HepG2 (cell line): ENCODE measurements around the gene SLC4A9. TPM values are rescaled to one million over a fixed set of nuclear protein-coding genes. Genes with fewer than 3 reads are reported as not detected.

Experiments
- ATAC-seq: fragments of 200-7000 bp; cut with Tn5 transposase; 3 replicates; pipeline ENCODE4 v1.9.1; 2020; ENCODE audit warnings: mild to moderate bottlenecking, moderate library complexity
- BruUV-seq: library from RNA; stranded (reverse); fragments of 400-500 nt; replicated peaks from 2 replicates; lab custom pipeline; 2021; lab: Mats Ljungman, UMichigan
- CTCF ChIA-PET: fragments of 300-600 bp; formaldehyde crosslinking; extraction: SDS; loops from one replicate; lab custom pipeline; 2021; ENCODE audit warnings: low total read pairs, inconsistent platforms, low intra/inter-chr PET ratio; lab: Yijun Ruan, JAX
- POLR2A ChIA-PET: fragments of 350-600 bp; sonication (Branson Sonifier 250); formaldehyde crosslinking; loops from one replicate; lab custom pipeline; 2020; ENCODE audit warnings: antibody characterized with exemption, inconsistent platforms; lab: Yijun Ruan, JAX
- DNase-seq: peaks from one replicate; pipeline ENCODE4 v3.0.0-alpha.2; 2015; ENCODE audit warnings: low spot score
- FAIRE-seq: peaks from 3 replicates; lab custom pipeline; 2011; peaks lifted over from hg19 to GRCh38; lab: Jason Lieb, UNC
- H2AFZ ChIP-seq: one replicate; pipeline ENCODE4 v1.6.1; 2011; ENCODE audit warnings: low read length, inconsistent platforms
- H3K27ac ChIP-seq: fragments of 300-600 bp; 3 replicates; pipeline ENCODE4 v1.8.0; 2011; ENCODE audit warnings: mixed run types, mild to moderate bottlenecking, mixed read lengths, low read length, inconsistent platforms; ENCODE audit not compliant: insufficient read depth; ENCODE audit errors: extremely low read length
- H3K27me3 ChIP-seq, 2 experiments: fragments of 200-600 bp in 1 of 2; 2 replicates in 1 of 2; 3 replicates in 1 of 2; pipeline versions ENCODE4 v1.6.0 to v1.8.0; 2011; ENCODE audit warnings: low read length in 2 of 2, mild to moderate bottlenecking in 2 of 2, moderate library complexity in 2 of 2, inconsistent platforms in 1 of 2; ENCODE audit not compliant: insufficient read depth in 2 of 2, control insufficient read depth in 1 of 2
- H3K36me3 ChIP-seq, 2 experiments: fragments of 200-600 bp in 1 of 2; replicated peaks in 1 of 2; 2 replicates in 1 of 2; 3 replicates in 1 of 2; pipeline versions ENCODE4 v1.5.1 to v1.8.0; 2011; ENCODE audit warnings: low read length in 2 of 2, inconsistent platforms in 1 of 2; ENCODE audit not compliant: insufficient read depth in 2 of 2, control insufficient read depth in 1 of 2
- H3K4me1 ChIP-seq: 2 replicates; pipeline ENCODE4 v1.5.1; 2012; ENCODE audit warnings: low read length, inconsistent platforms; ENCODE audit not compliant: insufficient read depth
- H3K4me2 ChIP-seq: 2 replicates; pipeline ENCODE4 v1.6.0; 2011; ENCODE audit warnings: low read depth, low read length, inconsistent platforms
- H3K4me3 ChIP-seq, 3 experiments: fragments of 200-600 bp in 1 of 3; sonication (generic), shearing (Covaris generic) in 1 of 3; replicated peaks in 1 of 3; 2 replicates each; pipeline ENCODE4 v1.5.1; 2011 to 2016; ENCODE audit warnings: low read length in 3 of 3, inconsistent platforms in 2 of 3, low read depth in 2 of 3, mild to moderate bottlenecking in 2 of 3, control low read depth in 1 of 3, mixed read lengths in 1 of 3; ENCODE audit not compliant: insufficient read depth in 1 of 3
- H3K79me2 ChIP-seq: one replicate; pipeline ENCODE4 v1.6.1; 2011; ENCODE audit warnings: low read length, inconsistent platforms; ENCODE audit not compliant: insufficient read depth
- H3K9ac ChIP-seq: 2 replicates; pipeline ENCODE4 v1.6.0; 2011; ENCODE audit warnings: mild to moderate bottlenecking, low read depth, low read length, inconsistent platforms; ENCODE audit not compliant: insufficient read depth
- H3K9me3 ChIP-seq: 2 replicates; pipeline ENCODE4 v1.5.1; 2012; ENCODE audit warnings: mild to moderate bottlenecking, low read length
- H4K20me1 ChIP-seq: 2 replicates; pipeline ENCODE4 v1.6.0; 2011; ENCODE audit warnings: inconsistent platforms, mild to moderate bottlenecking, low read length, moderate library complexity; ENCODE audit not compliant: insufficient read depth
- CC2D1A ChIP-seq: sonication (generic); formaldehyde crosslinking; IDR thresholded peaks from 2 replicates; pipeline ENCODE4 v1.8.1; 2023; ENCODE audit warnings: mild to moderate bottlenecking, missing genetic modification reagents
- CEBPB ChIP-seq: IDR thresholded peaks from 2 replicates; pipeline ENCODE4 v1.6.1; 2011; ENCODE audit warnings: low read depth, low read length, improper control_type of control experiment, borderline replicate concordance
- CEBPG ChIP-seq: IDR thresholded peaks from 2 replicates; pipeline ENCODE4 v1.6.1; 2016
- CHD4 ChIP-seq: fragments of 200-600 bp; sonication (generic); IDR thresholded peaks from 2 replicates; pipeline ENCODE4 v1.7.0; 2017; ENCODE audit warnings: mild to moderate bottlenecking, low read length, borderline replicate concordance
- CREM ChIP-seq, 2 experiments: sonication (generic) in 1 of 2; formaldehyde crosslinking in 1 of 2; IDR thresholded peaks; 2 replicates each; pipeline versions ENCODE4 v1.4.0 to v1.6.1; 2016 to 2020; ENCODE audit warnings: antibody characterized with exemption in 1 of 2, mild to moderate bottlenecking in 1 of 2, missing genetic modification reagents in 1 of 2
- FOXA3 ChIP-seq: IDR thresholded peaks from 2 replicates; pipeline ENCODE4 v1.6.1; 2016; ENCODE audit warnings: missing genetic modification reagents, missing compliant biosample characterization
- GATAD2A ChIP-seq: IDR thresholded peaks from 2 replicates; pipeline ENCODE4 v1.6.1; 2016
- HNRNPK ChIP-seq: fragments of 200-400 bp; formaldehyde crosslinking; IDR thresholded peaks from 2 replicates; pipeline ENCODE4 v1.6.1; 2018; ENCODE audit warnings: low read length, low read depth, moderate library complexity, mild to moderate bottlenecking; ENCODE audit not compliant: poor library complexity, severe bottlenecking
- PHB2 ChIP-seq: fragments of 450-650 bp; IDR thresholded peaks from 2 replicates; pipeline ENCODE4 v1.6.1; 2018; ENCODE audit not compliant: partially characterized antibody
- ZNF101 ChIP-seq: sonication (generic); formaldehyde crosslinking; IDR thresholded peaks from 2 replicates; pipeline ENCODE4 v1.4.0; 2020; ENCODE audit warnings: mild to moderate bottlenecking, low read depth, missing genetic modification reagents, borderline replicate concordance
- WGBS: methylation state at CpG from one replicate; pipeline ENCODE4 v1.1.6; 2017; ENCODE audit warnings: low lambda C conversion rate; 5-methylcytosine and 5-hydroxymethylcytosine counted together
- in situ Hi-C: cut with HindIII; loops from 2 replicates; pipeline ENCODE4 v1.10.0; 2017; ENCODE audit warnings: low pct_unique_long_range_greater_than_20kb; ENCODE audit not compliant: extremely low pct_ligation_motif_present
- intact Hi-C: fragments of 100-400 bp; cut with micrococcal nuclease; formaldehyde crosslinking; loops from one replicate; pipeline ENCODE4 v1.10.0; 2022; ENCODE audit not compliant: unreplicated experiment
- polyA plus RNA-seq, 8 experiments: library from polyadenylated mRNA; depleted of rRNA in 3 of 8; stranded (reverse) in 7 of 8; unstranded in 1 of 8; fragments of >200 nt; fragmentation: Illumina TruSeq in 4 of 8; extraction: Trizol in 4 of 8; gene quantifications; 2 replicates each; pipeline versions ENCODE4 v1.2.1 to v1.2.3, GENCODE V29; 2011 to 2016; ENCODE audit warnings: low read depth in 4 of 8, missing spikeins in 1 of 8, mixed read lengths in 1 of 8; ENCODE audit not compliant: insufficient read depth in 1 of 8
- total RNA-seq, 5 experiments: library from RNA; depleted of rRNA; stranded (reverse); fragments of >200 nt; fragmentation: Illumina TruSeq; extraction: Trizol; gene quantifications; 2 replicates each; pipeline ENCODE4 v1.2.3, GENCODE V29; 2016; ENCODE audit warnings: low read depth in 1 of 5

The SLC4A9 gene
- total and polyA plus RNA-seq, 2 of the 13 experiments (the other 11 are each of a cell fraction or from before 2014, with no cell fraction given) = not detected

- Histone ChIP-seq H3K36me3 (peaks cover 0 to 2% of the 10 kb centered on the region in 2 experiments; a peak in 1 of 5 replicates), H3K4me1 (peaks cover 29% of the 10 kb centered on the region), H3K27ac (no peak overlapping the region), H3K4me2 (no peak overlapping the region), H3K9me3 (no peaks in the 10 kb centered on the region), H3K27me3 (no peaks in the 10 kb centered on the region), H3K79me2 (peaks cover 90% of the 10 kb centered on the region), H4K20me1 (peaks cover 58% of the 10 kb centered on the region), H3K9ac (no peak overlapping the region), H3K4me3 (no peak overlapping the region), H2AFZ (no peak overlapping the region)
- CTCF ChIA-PET = no interaction called here
- 56% methylated on average over 1 of the region's 1 CpG for WGBS
- in situ Hi-C loops = no loop called here
- TSS peak; percentile 17 for BruUV-seq
- DNase-seq (no peak), FAIRE-seq (no peak), ATAC-seq (no peak)
- peak; percentile 60; the same call in 1 of the 2 replicates for TF ChIP-seq FOXA3
- TF ChIP-seq CEBPB = peak; percentile 69; the same call in 1 of the 2 replicates
- TF ChIP-seq GATAD2A (CRISPR knock-in tag) = peak; percentile 26; the same call in 1 of the 2 replicates
- TF ChIP-seq ZNF101 (CRISPR knock-in tag) = no peak
- peak; percentile 67 for TF ChIP-seq HNRNPK
- no peak for TF ChIP-seq CC2D1A (CRISPR knock-in tag)
- no peak for TF ChIP-seq CREM (IDR thresholded peaks at IDR 0.05)
- TF ChIP-seq CREM (CRISPR knock-in tag; IDR thresholded peaks at IDR 0.05) = no peak
- TF ChIP-seq PHB2 = no peak
- peak; percentile 69; the same call in 1 of the 2 replicates for TF ChIP-seq CEBPG (CRISPR knock-in tag)
- intact Hi-C loops = no loop called here
- POLR2A ChIA-PET = no interaction called here
These were observed 53.2 kb downstream of the SLC4A9 start for GRCh38 chr5:140413230-140413629.

GRCh38 chr5:140417235-140417634, 57.2 kb downstream of the SLC4A9 start:
- 95% methylated on average over 2 of the region's 2 CpGs for WGBS
- Histone ChIP-seq H3K4me1 (peaks cover 45% of the 10 kb centered on the region), H4K20me1 (peaks cover 64% of the 10 kb centered on the region), H3K79me2 (peaks cover 90% of the 10 kb centered on the region), H3K27ac (no peak overlapping the region), H2AFZ (no peak overlapping the region), H3K36me3 (peaks cover 0 to 7% of the 10 kb centered on the region in 2 experiments; a peak in 1 of 5 replicates), H3K9ac (no peak overlapping the region), H3K27me3 (no peaks in the 10 kb centered on the region), H3K9me3 (no peaks in the 10 kb centered on the region), H3K4me2 (no peak overlapping the region), H3K4me3 (no peak overlapping the region)
- in situ Hi-C loops = no loop called here
- ChIA-PET CTCF (no interaction called here), POLR2A (no interaction called here)
- no peak for ATAC-seq
- no TSS peak for BruUV-seq
- intact Hi-C loops = no loop called here
- TF ChIP-seq CHD4 = no peak
- no peak for FAIRE-seq
- no peak for DNase-seq
